ENCODE measurements around the gene AGPAT4. TPM values are rescaled to one million over a fixed set of nuclear protein-coding genes. Genes with fewer than 3 reads are reported as not detected.

The AGPAT4 gene
- total RNA-seq, 1 donor from 2014 or later: 23.7 TPM

DNA sequence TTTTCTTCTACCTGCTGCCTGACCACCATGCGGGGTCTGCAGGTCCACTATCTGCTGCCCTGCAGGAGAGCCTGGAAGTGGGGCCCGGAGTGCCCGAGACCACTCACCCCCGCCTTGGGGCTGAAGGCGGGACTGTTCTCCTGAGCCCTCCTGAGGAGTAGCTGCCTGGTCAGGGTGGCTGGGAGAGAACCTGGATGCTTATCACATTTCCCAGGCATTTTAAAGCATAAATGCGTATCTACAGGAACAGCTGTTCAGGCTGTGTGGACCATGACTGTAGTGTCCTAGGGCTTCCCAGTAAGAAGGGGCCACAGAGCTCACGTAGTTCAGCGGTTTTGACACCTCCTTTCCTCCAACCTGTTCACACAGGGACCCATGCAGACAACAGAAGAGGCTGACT is 123.3 kb downstream of the AGPAT4 start:
- no peaks in the 10 kb centered on the region for H3K27me3 Mint-ChIP-seq (ENCODE audit: low read depth)
- no peaks in the 10 kb centered on the region for H3K4me1 Mint-ChIP-seq
- H3K36me3 Mint-ChIP-seq: peaks cover 33% of the 10 kb centered on the region
- TF ChIP-seq, protein P1, sequence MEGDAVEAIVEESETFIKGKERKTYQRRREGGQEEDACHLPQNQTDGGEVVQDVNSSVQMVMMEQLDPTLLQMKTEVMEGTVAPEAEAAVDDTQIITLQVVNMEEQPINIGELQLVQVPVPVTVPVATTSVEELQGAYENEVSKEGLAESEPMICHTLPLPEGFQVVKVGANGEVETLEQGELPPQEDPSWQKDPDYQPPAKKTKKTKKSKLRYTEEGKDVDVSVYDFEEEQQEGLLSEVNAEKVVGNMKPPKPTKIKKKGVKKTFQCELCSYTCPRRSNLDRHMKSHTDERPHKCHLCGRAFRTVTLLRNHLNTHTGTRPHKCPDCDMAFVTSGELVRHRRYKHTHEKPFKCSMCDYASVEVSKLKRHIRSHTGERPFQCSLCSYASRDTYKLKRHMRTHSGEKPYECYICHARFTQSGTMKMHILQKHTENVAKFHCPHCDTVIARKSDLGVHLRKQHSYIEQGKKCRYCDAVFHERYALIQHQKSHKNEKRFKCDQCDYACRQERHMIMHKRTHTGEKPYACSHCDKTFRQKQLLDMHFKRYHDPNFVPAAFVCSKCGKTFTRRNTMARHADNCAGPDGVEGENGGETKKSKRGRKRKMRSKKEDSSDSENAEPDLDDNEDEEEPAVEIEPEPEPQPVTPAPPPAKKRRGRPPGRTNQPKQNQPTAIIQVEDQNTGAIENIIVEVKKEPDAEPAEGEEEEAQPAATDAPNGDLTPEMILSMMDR (IDR thresholded peaks at IDR 0.05; ENCODE audit: unreplicated experiment): no peak
- H3K9me3 Mint-ChIP-seq: no peaks in the 10 kb centered on the region
- H3K27ac Mint-ChIP-seq: no peak overlapping the region
- H3K4me3 Mint-ChIP-seq: no peak overlapping the region
- DNase-seq (ENCODE audit: low spot score in 2 of 2, unreplicated experiment in 2 of 2): no peak

DNA sequence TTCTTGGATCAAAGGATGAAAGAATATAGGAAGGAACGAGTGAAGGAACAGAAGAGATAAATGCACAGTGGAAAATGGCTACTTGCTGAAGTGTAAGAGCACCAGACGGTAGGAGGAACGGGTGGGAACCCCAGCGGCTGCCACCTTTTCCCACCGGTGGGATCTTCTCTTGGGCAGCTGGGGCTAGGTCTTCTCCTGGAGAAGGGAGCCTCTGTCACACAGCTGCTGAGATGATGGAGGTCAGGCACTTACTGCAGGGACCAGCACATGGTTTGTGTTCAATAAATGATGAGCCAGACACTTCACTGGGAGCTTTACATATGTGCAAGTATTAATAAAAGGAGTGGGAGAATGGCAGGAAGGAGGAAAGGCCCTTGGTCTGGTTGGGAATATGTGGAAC is 123.7 kb downstream of the AGPAT4 start:
- TF ChIP-seq, protein P1 (IDR thresholded peaks at IDR 0.05; ENCODE audit: unreplicated experiment): no peak
- Mint-ChIP-seq H3K9me3 (no peaks in the 10 kb centered on the region), H3K4me3 (no peak overlapping the region), H3K27me3 (ENCODE audit: low read depth) (no peaks in the 10 kb centered on the region), H3K36me3 (peaks cover 29% of the 10 kb centered on the region), H3K4me1 (no peaks in the 10 kb centered on the region), H3K27ac (no peak overlapping the region)
- DNase-seq (ENCODE audit: low spot score in 2 of 2, unreplicated experiment in 2 of 2): no peak

DNA sequence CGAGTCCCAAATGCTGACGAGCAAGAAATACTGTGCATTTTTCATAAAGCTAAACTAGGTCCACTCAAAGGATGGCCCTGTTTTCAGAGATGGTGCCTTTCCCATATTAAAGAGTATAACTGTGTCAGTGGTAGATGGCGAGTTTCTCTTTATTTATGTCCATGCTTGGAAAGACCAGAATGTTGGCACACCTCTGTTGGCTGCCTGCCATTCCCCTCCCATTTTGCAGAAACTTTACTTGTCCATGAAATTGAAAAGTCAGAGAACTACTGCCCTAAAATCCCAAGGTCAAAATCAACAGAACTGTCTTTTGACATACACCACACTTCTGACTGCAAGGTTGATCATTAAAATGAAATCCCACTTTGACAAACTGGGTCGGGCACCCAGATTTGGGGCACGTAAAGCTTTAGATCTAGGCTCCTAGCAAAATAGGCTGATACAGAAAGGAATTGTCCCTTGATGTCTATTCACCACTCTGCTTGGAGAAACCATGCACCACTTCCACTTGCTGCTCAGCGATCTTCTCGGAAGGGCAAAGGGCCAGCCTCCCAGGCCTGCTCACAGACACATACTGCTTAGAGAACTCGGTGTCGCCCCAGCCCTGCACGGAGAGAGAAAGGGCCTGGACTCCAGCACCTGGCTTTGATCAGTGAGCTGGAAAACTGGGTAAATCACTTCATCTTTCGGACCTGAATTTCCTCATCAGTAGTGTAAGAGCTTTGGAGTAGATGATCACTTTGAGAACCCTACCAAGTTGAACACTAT is 130.0 kb downstream of the AGPAT4 start:
- peaks cover 38% of the 10 kb centered on the region for H3K36me3 Mint-ChIP-seq

DNA sequence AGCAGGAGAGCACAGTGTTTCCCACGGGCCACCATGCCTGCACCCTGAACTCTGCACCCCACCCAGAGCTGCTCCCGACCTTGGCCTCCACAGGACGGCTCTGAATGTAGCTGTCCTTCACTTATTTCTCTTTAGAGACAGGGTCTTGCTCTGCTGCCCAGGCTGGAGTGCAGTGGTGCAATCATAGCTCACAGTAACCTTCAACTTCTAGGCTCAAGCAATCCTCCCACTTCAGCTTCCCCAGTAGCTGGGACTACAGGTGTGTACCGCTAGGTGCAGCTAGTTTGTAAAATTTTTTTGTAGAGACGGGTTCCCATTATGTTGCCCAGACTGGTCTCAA is 130.9 kb downstream of the AGPAT4 start:
- no peak for DNase-seq (ENCODE audit: low spot score in 2 of 2, unreplicated experiment in 2 of 2)
- H3K4me3 Mint-ChIP-seq: no peak overlapping the region
- TF ChIP-seq, protein P1 (IDR thresholded peaks at IDR 0.05; ENCODE audit: unreplicated experiment): no peak
- H3K4me1 Mint-ChIP-seq: no peaks in the 10 kb centered on the region
- peaks cover 37% of the 10 kb centered on the region for H3K36me3 Mint-ChIP-seq
- no peaks in the 10 kb centered on the region for H3K27me3 Mint-ChIP-seq (ENCODE audit: low read depth)
- H3K9me3 Mint-ChIP-seq: no peaks in the 10 kb centered on the region
- no peak overlapping the region for H3K27ac Mint-ChIP-seq

More for the DNA sequence above, 130.0 kb downstream of the AGPAT4 start:
- H3K27ac Mint-ChIP-seq: no peak overlapping the region
- no peaks in the 10 kb centered on the region for H3K4me1 Mint-ChIP-seq
- TF ChIP-seq, protein P1 (IDR thresholded peaks at IDR 0.05; ENCODE audit: unreplicated experiment): no peak
- H3K9me3 Mint-ChIP-seq: no peaks in the 10 kb centered on the region
- H3K4me3 Mint-ChIP-seq: no peak overlapping the region
- H3K27me3 Mint-ChIP-seq (ENCODE audit: low read depth): no peaks in the 10 kb centered on the region
- DNase-seq (ENCODE audit: low spot score in 2 of 2, unreplicated experiment in 2 of 2): peak in 1 of 2 experiments; percentile 22

DNA sequence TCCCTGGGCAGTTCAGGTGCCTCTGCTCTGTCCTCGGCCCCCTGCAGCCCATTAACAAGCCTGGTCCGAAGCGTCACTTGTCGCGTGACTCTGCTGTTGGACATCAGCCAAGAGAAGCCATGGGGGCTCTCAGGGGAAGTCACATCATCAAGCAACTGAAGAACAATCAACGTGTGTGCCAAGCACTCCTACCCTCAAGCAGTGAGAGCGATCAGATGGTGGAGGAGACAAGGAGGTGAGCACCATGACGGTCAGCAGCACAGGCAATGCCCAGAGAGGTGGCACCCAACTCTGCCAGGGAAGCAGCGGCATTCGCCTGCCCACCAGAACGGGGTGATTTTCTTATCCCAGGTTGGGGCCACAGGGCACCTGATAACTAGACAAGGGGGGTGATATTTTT is 132.7 kb downstream of the AGPAT4 start:
- Mint-ChIP-seq H3K27me3 (ENCODE audit: low read depth) (no peaks in the 10 kb centered on the region), H3K4me1 (no peaks in the 10 kb centered on the region), H3K4me3 (no peak overlapping the region), H3K9me3 (no peaks in the 10 kb centered on the region), H3K27ac (no peak overlapping the region), H3K36me3 (peaks cover 35% of the 10 kb centered on the region)
- peak in 1 of 2 experiments; percentile 19 for DNase-seq (ENCODE audit: low spot score in 2 of 2, unreplicated experiment in 2 of 2)
- TF ChIP-seq, protein P1 (IDR thresholded peaks at IDR 0.05; ENCODE audit: unreplicated experiment): no peak
